Muscle layer of duodenum (tissue), 2 donors: ENCODE results near the gene NUP214.

Experiments
- H3K27ac ChIP-seq: one replicate; pipeline ENCODE4 v1.7.0; 2013; ENCODE audit warnings: mild to moderate bottlenecking, low read length
- H3K27me3 ChIP-seq: one replicate; pipeline ENCODE4 v1.7.0; 2013; ENCODE audit warnings: low read depth, mild to moderate bottlenecking, control low read depth, low read length
- H3K36me3 ChIP-seq, 2 donors: one replicate each; pipeline ENCODE4 v1.7.0; 2013; ENCODE audit warnings: low read length in 2 of 2, control low read depth in 1 of 2, mild to moderate bottlenecking in 1 of 2; ENCODE audit not compliant: insufficient read depth in 2 of 2, control insufficient read depth in 1 of 2
- H3K4me1 ChIP-seq, 2 donors: one replicate each; pipeline ENCODE4 v1.7.0; 2013; ENCODE audit warnings: low read length in 2 of 2, mild to moderate bottlenecking in 2 of 2, control low read depth in 1 of 2, moderate library complexity in 1 of 2; ENCODE audit not compliant: insufficient read depth in 2 of 2, control insufficient read depth in 1 of 2
- H3K4me3 ChIP-seq, 2 donors: one replicate each; pipeline ENCODE4 v1.7.0; 2013; ENCODE audit warnings: low read length in 2 of 2, low read depth in 1 of 2, mild to moderate bottlenecking in 1 of 2
- H3K9me3 ChIP-seq, 2 donors: one replicate each; pipeline ENCODE4 v1.7.0; 2013; ENCODE audit warnings: low read length in 2 of 2, control low read depth in 1 of 2, mild to moderate bottlenecking in 1 of 2; ENCODE audit not compliant: control insufficient read depth in 1 of 2
- donor health status: healthy.

Gene NUP214

GRCh38 chr9:131125288-131126058, at the start of gene NUP214:
NUP214 (plus strand) TSS chr9:131125586; CDS start chr9:131125705, 119 bp downstream.
- H3K9me3 ChIP-seq, result no peaks in the 10 kb centered on the region
- H3K27me3 ChIP-seq, result no peaks in the 10 kb centered on the region
- H3K36me3 ChIP-seq, result peaks cover 28 to 33% of the 10 kb centered on the region in 2 donors
- H3K4me1 ChIP-seq, result peaks cover 0 to 15% of the 10 kb centered on the region in 2 donors
- H3K27ac ChIP-seq, result peak within 1 kb of the TSS; percentile 94
- H3K4me3 ChIP-seq, result peak within 1 kb of the TSS; percentile 85 to 99

DNA sequence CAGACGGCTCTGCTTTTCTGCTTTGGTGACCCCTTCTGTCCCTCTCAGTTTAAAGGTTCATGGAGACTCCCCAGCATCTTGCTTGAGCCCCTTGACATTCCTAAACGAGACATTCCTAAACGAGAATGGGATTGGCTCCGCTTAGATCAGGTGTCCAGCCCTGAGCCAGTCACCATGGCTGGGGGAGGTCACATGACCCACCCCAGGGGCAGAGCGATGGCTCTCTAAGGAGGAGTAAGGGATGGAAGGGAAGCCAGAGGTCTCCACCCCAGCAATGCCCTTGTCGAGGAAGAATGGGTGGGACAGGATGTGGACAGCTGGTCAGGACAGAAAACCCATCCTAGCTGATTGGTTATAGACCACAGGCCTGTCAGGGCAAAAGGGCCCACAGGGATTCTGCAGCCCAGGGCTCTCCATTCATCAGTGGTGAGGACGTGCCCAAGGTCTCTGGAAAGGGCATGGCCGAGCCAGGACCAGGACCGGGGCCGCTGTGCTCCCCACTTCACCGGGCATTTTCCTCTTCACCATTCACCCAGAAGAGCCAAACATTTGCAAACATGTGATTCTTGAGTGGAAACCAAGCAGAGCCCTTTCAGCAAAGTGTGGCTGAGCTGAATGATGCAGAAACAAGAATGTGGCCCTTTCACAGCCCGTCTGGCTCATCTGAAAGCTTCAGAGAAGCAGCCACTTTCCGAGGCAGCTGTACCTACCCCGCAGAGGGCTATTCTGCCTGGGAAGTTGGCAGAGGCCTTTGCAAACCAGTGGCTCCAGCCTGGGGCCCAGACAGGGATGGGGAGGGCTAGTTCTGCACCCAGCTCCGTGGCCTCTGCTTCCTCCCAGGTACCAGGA, 48.8 kb upstream of the NUP214 start:
- H3K9me3 ChIP-seq, result no peaks in the 10 kb centered on the region
- H3K4me1 ChIP-seq, result no peaks in the 10 kb centered on the region
- no peaks in the 10 kb centered on the region for H3K27me3 ChIP-seq
- no peak overlapping the region for H3K27ac ChIP-seq
- H3K4me3 ChIP-seq, result no peak overlapping the region
- H3K36me3 ChIP-seq, result no peaks in the 10 kb centered on the region

- H3K36me3 ChIP-seq, result no peaks in the 10 kb centered on the region
- no peak overlapping the region for H3K27ac ChIP-seq
- no peak overlapping the region for H3K4me3 ChIP-seq
- H3K4me1 ChIP-seq, result no peaks in the 10 kb centered on the region
- H3K27me3 ChIP-seq, result no peaks in the 10 kb centered on the region
- H3K9me3 ChIP-seq, result no peaks in the 10 kb centered on the region
Measured at GRCh38 chr9:131078427-131079366, 46.7 kb upstream of the NUP214 start.

DNA sequence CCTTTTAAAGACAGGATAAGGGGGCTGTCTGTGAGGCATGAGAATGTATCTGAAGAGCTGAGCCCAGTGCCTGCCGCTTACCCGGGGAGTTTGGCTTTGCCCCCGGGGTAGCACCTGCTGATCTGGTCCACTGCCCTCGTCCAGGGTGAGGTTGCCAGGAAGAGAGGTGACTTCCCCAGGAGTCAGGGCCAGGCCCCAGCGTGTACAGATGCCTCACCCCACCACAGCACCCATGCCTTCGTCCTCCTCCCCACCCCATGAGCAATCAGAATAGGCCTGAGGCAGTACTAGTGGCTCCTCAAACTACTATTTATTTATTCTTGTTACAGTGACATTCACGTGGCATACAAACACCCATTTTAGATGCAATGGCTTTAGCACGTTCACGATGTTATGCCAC, 44.8 kb upstream of the NUP214 start:
- no peaks in the 10 kb centered on the region for H3K9me3 ChIP-seq
- no peaks in the 10 kb centered on the region for H3K36me3 ChIP-seq
- H3K27me3 ChIP-seq, result no peaks in the 10 kb centered on the region
- no peak overlapping the region for H3K4me3 ChIP-seq
- no peaks in the 10 kb centered on the region for H3K4me1 ChIP-seq
- no peak overlapping the region for H3K27ac ChIP-seq

- no peak overlapping the region for H3K4me3 ChIP-seq
- no peaks in the 10 kb centered on the region for H3K36me3 ChIP-seq
- H3K4me1 ChIP-seq, result no peaks in the 10 kb centered on the region
- no peak overlapping the region for H3K27ac ChIP-seq
- H3K9me3 ChIP-seq, result no peaks in the 10 kb centered on the region
- no peaks in the 10 kb centered on the region for H3K27me3 ChIP-seq
Measured at GRCh38 chr9:131081868-131082267, 43.5 kb upstream of the NUP214 start.

DNA sequence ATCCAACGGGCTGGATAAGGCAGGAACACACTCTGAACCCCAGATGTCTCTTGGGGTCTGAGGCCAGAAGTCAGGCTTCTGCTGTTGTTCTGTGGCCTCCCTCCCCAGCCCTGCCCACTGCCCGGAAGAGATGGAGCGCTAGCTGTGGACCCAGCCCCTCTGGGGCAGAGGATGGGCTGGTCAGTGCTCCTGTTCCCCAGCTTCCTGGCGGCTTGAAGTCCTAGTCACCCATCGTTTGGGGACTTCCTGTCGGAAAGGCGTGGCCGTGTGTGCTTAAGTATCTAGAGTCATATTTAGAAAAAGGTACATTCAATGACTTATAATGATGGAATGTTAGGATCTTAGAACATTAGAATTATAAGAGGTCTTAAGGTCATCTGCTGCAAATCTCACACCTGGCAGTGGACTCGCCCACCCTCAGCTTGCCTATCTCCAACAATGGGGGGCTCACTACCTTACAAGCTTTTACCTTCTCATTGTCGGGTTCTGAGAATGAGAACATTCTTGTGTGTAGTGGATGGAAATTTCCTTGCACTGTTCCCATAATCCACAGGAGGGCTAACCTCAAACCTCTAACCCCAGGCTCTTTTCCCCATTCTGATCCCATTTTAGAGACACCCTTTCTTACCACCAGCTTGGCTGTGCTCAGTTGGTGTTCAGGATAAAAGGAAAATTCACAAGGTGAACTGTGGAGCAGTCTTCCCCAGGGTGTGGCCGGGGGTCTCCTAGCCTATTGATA, 42.4 kb upstream of the NUP214 start:
- H3K4me3 ChIP-seq, result no peak overlapping the region
- H3K36me3 ChIP-seq, result no peaks in the 10 kb centered on the region
- H3K27ac ChIP-seq, result no peak overlapping the region
- H3K4me1 ChIP-seq, result no peaks in the 10 kb centered on the region
- no peaks in the 10 kb centered on the region for H3K27me3 ChIP-seq
- no peaks in the 10 kb centered on the region for H3K9me3 ChIP-seq

- Histone ChIP-seq H3K4me1 (no peaks in the 10 kb centered on the region), H3K9me3 (no peaks in the 10 kb centered on the region), H3K36me3 (no peaks in the 10 kb centered on the region), H3K27me3 (no peaks in the 10 kb centered on the region), H3K27ac (no peak overlapping the region), H3K4me3 (no peak overlapping the region)
Measured at GRCh38 chr9:131084661-131085369, 40.6 kb upstream of the NUP214 start.

- H3K27ac ChIP-seq, result no peak overlapping the region
- H3K4me3 ChIP-seq, result no peak overlapping the region
- no peaks in the 10 kb centered on the region for H3K27me3 ChIP-seq
- H3K9me3 ChIP-seq, result no peaks in the 10 kb centered on the region
- H3K36me3 ChIP-seq, result no peaks in the 10 kb centered on the region
- no peaks in the 10 kb centered on the region for H3K4me1 ChIP-seq
Measured at GRCh38 chr9:131085370-131086122, 39.8 kb upstream of the NUP214 start.

- H3K4me1 ChIP-seq, result no peaks in the 10 kb centered on the region
- H3K4me3 ChIP-seq, result no peak overlapping the region
- H3K27me3 ChIP-seq, result peaks cover 7% of the 10 kb centered on the region
- no peaks in the 10 kb centered on the region for H3K9me3 ChIP-seq
- no peak overlapping the region for H3K27ac ChIP-seq
- H3K36me3 ChIP-seq, result no peaks in the 10 kb centered on the region
Measured at GRCh38 chr9:131087354-131087893, 38.0 kb upstream of the NUP214 start.
